ENCODE measurements around the gene ANKRD23.
"Not testable (repeated sequence)": the region's sequence is repeated elsewhere in the genome, so short reads cannot be mapped to it uniquely, and the experiment has no call there.

The ANKRD23 gene

GRCh38 chr2:96807127-96807471 lies 36.7 kb downstream of the ANKRD23 start:
- Histone ChIP-seq H3K4me3 (ENCODE audit: low read depth, low read length) (no peak overlapping the region), H3K9ac (ENCODE audit: low read length) (no peak overlapping the region), H3K79me1 (ENCODE audit: low read length) (no peaks in the 10 kb centered on the region), H2BK5ac (ENCODE audit: low read depth, low read length, poor library complexity) (no peak overlapping the region), H3K4me2 (ENCODE audit: low read length) (no peak overlapping the region), H3K18ac (ENCODE audit: low read length) (no peak overlapping the region), H2AFZ (ENCODE audit: insufficient read depth, low read length, poor library complexity) (no peak overlapping the region), H4K12ac (ENCODE audit: low read depth, low read length) (no peak overlapping the region), H4K91ac (ENCODE audit: low read depth, low read length) (no peak overlapping the region), H2BK120ac (ENCODE audit: insufficient read depth, low read length, poor library complexity) (no peak overlapping the region), H3K4ac (ENCODE audit: low read depth, low read length) (no peak overlapping the region), H3K36me3 (ENCODE audit: control insufficient read depth in 1 of 2, insufficient read depth in 2 of 2, low read length in 2 of 2) (peaks cover 11 to 21% of the 10 kb centered on the region in 2 experiments), H3K23ac (ENCODE audit: low read length) (no peak overlapping the region), H3K27ac (ENCODE audit: low read depth, low read length) (no peak overlapping the region), H3K4me1 (ENCODE audit: control insufficient read depth in 1 of 2, insufficient read depth in 2 of 2, low read length in 2 of 2) (no peaks in the 10 kb centered on the region), H2BK12ac (ENCODE audit: low read length) (no peak overlapping the region), H3K14ac (ENCODE audit: low read length) (no peak overlapping the region), H4K8ac (ENCODE audit: low read depth, low read length) (no peak overlapping the region), H3K27me3 (ENCODE audit: insufficient read depth, low read length) (no peaks in the 10 kb centered on the region), H3K9me3 (ENCODE audit: insufficient read depth, low read depth, low read length) (peaks cover 3% of the 10 kb centered on the region), H2AK5ac (ENCODE audit: low read length) (no peak overlapping the region), H3K79me2 (ENCODE audit: control insufficient read depth, insufficient read depth, low read length, poor library complexity) (no peaks in the 10 kb centered on the region)
- WGBS (ENCODE audit: extremely low coverage, insufficient coverage, insufficient read length), result no CpG with 5 or more reads among the region's 10 CpGs
- no peak for DNase-seq

GRCh38 chr2:96806468-96807126 lies 37.2 kb downstream of the ANKRD23 start:
- H2AK5ac ChIP-seq (ENCODE audit: low read length), result no peak overlapping the region
- H3K9me3 ChIP-seq (ENCODE audit: insufficient read depth, low read depth, low read length), result peaks cover 3% of the 10 kb centered on the region
- H3K4me1 ChIP-seq (ENCODE audit: control insufficient read depth in 1 of 2, insufficient read depth in 2 of 2, low read length in 2 of 2), result no peaks in the 10 kb centered on the region
- peaks cover 12 to 26% of the 10 kb centered on the region in 2 experiments for H3K36me3 ChIP-seq (ENCODE audit: control insufficient read depth in 1 of 2, insufficient read depth in 2 of 2, low read length in 2 of 2)
- H2AFZ ChIP-seq (ENCODE audit: insufficient read depth, low read length, poor library complexity), result no peak overlapping the region
- H3K4me3 ChIP-seq (ENCODE audit: low read depth, low read length), result no peak overlapping the region
- H3K27ac ChIP-seq (ENCODE audit: low read depth, low read length), result no peak overlapping the region
- H3K9ac ChIP-seq (ENCODE audit: low read length), result no peak overlapping the region
- H3K4me2 ChIP-seq (ENCODE audit: low read length), result no peak overlapping the region
- no peak overlapping the region for H4K12ac ChIP-seq (ENCODE audit: low read depth, low read length)
- no peak overlapping the region for H4K8ac ChIP-seq (ENCODE audit: low read depth, low read length)
- no peak for DNase-seq
- H2BK120ac ChIP-seq (ENCODE audit: insufficient read depth, low read length, poor library complexity), result no peak overlapping the region
- no peak overlapping the region for H2BK5ac ChIP-seq (ENCODE audit: low read depth, low read length, poor library complexity)
- no peak overlapping the region for H3K4ac ChIP-seq (ENCODE audit: low read depth, low read length)
- H3K79me1 ChIP-seq (ENCODE audit: low read length), result no peaks in the 10 kb centered on the region
- no peak overlapping the region for H2BK12ac ChIP-seq (ENCODE audit: low read length)
- no peak overlapping the region for H3K14ac ChIP-seq (ENCODE audit: low read length)
- no peak overlapping the region for H3K23ac ChIP-seq (ENCODE audit: low read length)
- no peak overlapping the region for H4K91ac ChIP-seq (ENCODE audit: low read depth, low read length)
- no peaks in the 10 kb centered on the region for H3K79me2 ChIP-seq (ENCODE audit: control insufficient read depth, insufficient read depth, low read length, poor library complexity)
- no CpG with 5 or more reads among the region's 23 CpGs for WGBS (ENCODE audit: extremely low coverage, insufficient coverage, insufficient read length)
- no peaks in the 10 kb centered on the region for H3K27me3 ChIP-seq (ENCODE audit: insufficient read depth, low read length)
- H3K18ac ChIP-seq (ENCODE audit: low read length), result no peak overlapping the region

GRCh38 chr2:96805946-96806345 lies 37.9 kb downstream of the ANKRD23 start:
- H3K36me3 ChIP-seq (ENCODE audit: control insufficient read depth in 1 of 2, insufficient read depth in 2 of 2, low read length in 2 of 2), result peaks cover 16 to 27% of the 10 kb centered on the region in 2 experiments
- WGBS (ENCODE audit: extremely low coverage, insufficient coverage, insufficient read length), result no CpG with 5 or more reads among the region's 20 CpGs
- not testable (repeated sequence) for H3K23ac ChIP-seq (ENCODE audit: low read length)

GRCh38 chr2:96804986-96805385 lies 38.8 kb downstream of the ANKRD23 start:
- Histone ChIP-seq H3K36me3 (ENCODE audit: control insufficient read depth in 1 of 2, insufficient read depth in 2 of 2, low read length in 2 of 2) (peaks cover 19 to 23% of the 10 kb centered on the region in 2 experiments), H2AFZ (ENCODE audit: insufficient read depth, low read length, poor library complexity) (no peak overlapping the region), H3K4me3 (ENCODE audit: low read depth, low read length) (no peak overlapping the region), H2BK12ac (ENCODE audit: low read length) (no peak overlapping the region), H4K8ac (ENCODE audit: low read depth, low read length) (no peak overlapping the region), H3K9ac (ENCODE audit: low read length) (no peak overlapping the region), H3K14ac (ENCODE audit: low read length) (no peak overlapping the region), H3K79me2 (ENCODE audit: control insufficient read depth, insufficient read depth, low read length, poor library complexity) (no peaks in the 10 kb centered on the region), H3K9me3 (ENCODE audit: insufficient read depth, low read depth, low read length) (peaks cover 3% of the 10 kb centered on the region), H4K91ac (ENCODE audit: low read depth, low read length) (no peak overlapping the region), H3K18ac (ENCODE audit: low read length) (no peak overlapping the region), H2BK120ac (ENCODE audit: insufficient read depth, low read length, poor library complexity) (no peak overlapping the region), H3K23ac (ENCODE audit: low read length) (no peak overlapping the region), H3K4me2 (ENCODE audit: low read length) (no peak overlapping the region), H3K4me1 (ENCODE audit: control insufficient read depth in 1 of 2, insufficient read depth in 2 of 2, low read length in 2 of 2) (peaks cover 3 to 4% of the 10 kb centered on the region in 2 experiments), H3K4ac (ENCODE audit: low read depth, low read length) (no peak overlapping the region), H3K27me3 (ENCODE audit: insufficient read depth, low read length) (no peaks in the 10 kb centered on the region), H3K27ac (ENCODE audit: low read depth, low read length) (no peak overlapping the region), H2AK5ac (ENCODE audit: low read length) (no peak overlapping the region), H2BK5ac (ENCODE audit: low read depth, low read length, poor library complexity) (no peak overlapping the region), H4K12ac (ENCODE audit: low read depth, low read length) (no peak overlapping the region), H3K79me1 (ENCODE audit: low read length) (peaks cover 3% of the 10 kb centered on the region)
- DNase-seq, result no peak

More at GRCh38 chr2:96805946-96806345, 37.9 kb downstream of the ANKRD23 start:
- DNase-seq; H3K14ac ChIP-seq (ENCODE audit: low read length); H3K18ac ChIP-seq (ENCODE audit: low read length); H3K4ac ChIP-seq (ENCODE audit: low read depth, low read length); H2AK5ac ChIP-seq (ENCODE audit: low read length); H3K79me1 ChIP-seq (ENCODE audit: low read length); H2BK12ac ChIP-seq (ENCODE audit: low read length); H4K12ac ChIP-seq (ENCODE audit: low read depth, low read length); H2BK5ac ChIP-seq (ENCODE audit: low read depth, low read length, poor library complexity); H3K4me3 ChIP-seq (ENCODE audit: low read depth, low read length); H3K9me3 ChIP-seq (ENCODE audit: insufficient read depth, low read depth, low read length); H3K4me1 ChIP-seq (ENCODE audit: control insufficient read depth in 1 of 2, insufficient read depth in 2 of 2, low read length in 2 of 2); H2AFZ ChIP-seq (ENCODE audit: insufficient read depth, low read length, poor library complexity); H3K27ac ChIP-seq (ENCODE audit: low read depth, low read length); H3K27me3 ChIP-seq (ENCODE audit: insufficient read depth, low read length); H4K91ac ChIP-seq (ENCODE audit: low read depth, low read length); H4K8ac ChIP-seq (ENCODE audit: low read depth, low read length); H3K79me2 ChIP-seq (ENCODE audit: control insufficient read depth, insufficient read depth, low read length, poor library complexity); H3K9ac ChIP-seq (ENCODE audit: low read length); H3K4me2 ChIP-seq (ENCODE audit: low read length); H2BK120ac ChIP-seq (ENCODE audit: insufficient read depth, low read length, poor library complexity): not testable (repeated sequence)

All from trophoblast cell (in vitro differentiated cells and primary cell).